Endothelial cell of umbilical vein (primary cell): ENCODE results near the gene PDE4B. TPM values are rescaled to one million over a fixed set of nuclear protein-coding genes. Genes with fewer than 3 reads are reported as not detected.

Experiments used
- BruUV-seq: library from RNA; stranded (reverse); fragments of 400-500 nt; replicated peaks from 2 replicates; lab custom pipeline; 2021; lab: Mats Ljungman, UMichigan
- CTCF ChIA-PET: fragments of 300-600, 350-600 bp; sonication (Branson Sonifier 250); formaldehyde crosslinking; loops from one replicate; lab custom pipeline; 2021; ENCODE audit warnings: antibody characterized with exemption, inconsistent platforms; lab: Charles Lee
- POLR2A ChIA-PET: fragments of 300-600, 350-600 bp; sonication (Branson Sonifier 250); formaldehyde crosslinking; loops from one replicate; lab custom pipeline; 2021; ENCODE audit warnings: antibody characterized with exemption, inconsistent platforms; lab: Charles Lee
- DNase-seq: peaks from one replicate; pipeline ENCODE4 v3.0.0-alpha.2; 2011; ENCODE audit warnings: low read depth, low spot score
- FAIRE-seq: peaks from 2 replicates; lab custom pipeline; 2011; peaks lifted over from hg19 to GRCh38; lab: Jason Lieb, UNC
- H2AFZ ChIP-seq: 2 replicates; pipeline ENCODE4 v1.6.0; 2012; ENCODE audit warnings: low read depth, low read length, control low read depth, inconsistent platforms
- H3K27ac ChIP-seq: 2 replicates; pipeline ENCODE4 v1.5.1; 2011; ENCODE audit warnings: low read depth, mild to moderate bottlenecking, control low read depth, low read length, moderate library complexity; ENCODE audit not compliant: insufficient read depth
- H3K27me3 ChIP-seq, 2 experiments: 2 replicates each; pipeline versions ENCODE4 v1.6.0 to v1.6.1; 2011; ENCODE audit warnings: low read length in 2 of 2, mixed read lengths in 1 of 2; ENCODE audit not compliant: control insufficient read depth in 2 of 2, insufficient read depth in 2 of 2
- H3K36me3 ChIP-seq, 2 experiments: 2 replicates in 1 of 2; 3 replicates in 1 of 2; pipeline ENCODE4 v1.5.1; 2011; ENCODE audit warnings: low read length in 2 of 2, mild to moderate bottlenecking in 1 of 2, moderate library complexity in 1 of 2; ENCODE audit not compliant: control insufficient read depth in 2 of 2, insufficient read depth in 2 of 2; ENCODE audit errors: extremely low read depth in 1 of 2
- H3K4me1 ChIP-seq: 3 replicates; pipeline ENCODE4 v1.5.1; 2011; ENCODE audit warnings: mild to moderate bottlenecking, low read length; ENCODE audit not compliant: control insufficient read depth, insufficient read depth; ENCODE audit errors: extremely low read depth
- H3K4me2 ChIP-seq: 2 replicates; pipeline ENCODE4 v1.6.1; 2011; ENCODE audit warnings: low read length, control low read depth, mixed read lengths; ENCODE audit not compliant: insufficient read depth
- H3K4me3 ChIP-seq, 3 experiments: fragments of 200-600 bp in 1 of 3; sonication (generic), shearing (Covaris generic) in 1 of 3; replicated peaks in 1 of 3; 2 replicates each; pipeline ENCODE4 v1.5.1; 2011 to 2016; ENCODE audit warnings: control low read depth in 3 of 3, low read length in 3 of 3, mild to moderate bottlenecking in 2 of 3, inconsistent platforms in 1 of 3, low read depth in 1 of 3, moderate library complexity in 1 of 3; ENCODE audit not compliant: insufficient read depth in 1 of 3
- H3K79me2 ChIP-seq: 2 replicates; pipeline ENCODE4 v1.6.0; 2012; ENCODE audit warnings: low read length, inconsistent platforms; ENCODE audit not compliant: control insufficient read depth, insufficient read depth
- H3K9ac ChIP-seq: replicated peaks from 2 replicates; pipeline ENCODE3; 2011; ENCODE audit warnings: low read length, control low read depth; ENCODE audit not compliant: insufficient read depth; ENCODE audit errors: extremely low read depth
- H3K9me1 ChIP-seq: replicated peaks from 3 replicates; pipeline ENCODE4 v1.6.0; 2011; ENCODE audit warnings: mild to moderate bottlenecking, low read length; ENCODE audit not compliant: control insufficient read depth, insufficient read depth; ENCODE audit errors: extremely low read depth
- H3K9me3 ChIP-seq: replicated peaks from 2 replicates; pipeline ENCODE4 v1.5.1; 2012; ENCODE audit warnings: low read length, inconsistent platforms; ENCODE audit not compliant: control insufficient read depth, insufficient read depth
- H4K20me1 ChIP-seq: replicated peaks from 2 replicates; pipeline ENCODE3; 2011; ENCODE audit warnings: mild to moderate bottlenecking, low read length; ENCODE audit not compliant: control insufficient read depth, insufficient read depth; ENCODE audit errors: extremely low read depth
- EZH2 ChIP-seq: IDR thresholded peaks from 2 replicates; pipeline ENCODE4 v1.6.1; 2012; ENCODE audit warnings: borderline replicate concordance, low read depth, mild to moderate bottlenecking, moderate library complexity, low read length, inconsistent platforms; ENCODE audit not compliant: severe bottlenecking
- FOS ChIP-seq: IDR thresholded peaks from 2 replicates; pipeline ENCODE4 v1.6.1; 2011; ENCODE audit warnings: mild to moderate bottlenecking, low read length, moderate library complexity, borderline replicate concordance; ENCODE audit not compliant: insufficient read depth
- GATA2 ChIP-seq: IDR thresholded peaks from 2 replicates; pipeline ENCODE4 v1.7.0; 2011; ENCODE audit warnings: low read depth, mild to moderate bottlenecking, moderate library complexity, mixed read lengths, low read length; ENCODE audit not compliant: insufficient read length, insufficient read depth
- JUN ChIP-seq: IDR thresholded peaks from 2 replicates; pipeline ENCODE4 v1.6.1; 2011; ENCODE audit warnings: borderline replicate concordance, low read depth; ENCODE audit not compliant: insufficient read length, insufficient read depth
- MYC ChIP-seq: IDR thresholded peaks from one replicate; pipeline ENCODE4 v1.6.1; 2011; ENCODE audit warnings: mild to moderate bottlenecking, low read depth, low read length
- POLR2A ChIP-seq: IDR thresholded peaks from 2 replicates; pipeline ENCODE4 v1.6.1; 2012; ENCODE audit warnings: low read depth, mild to moderate bottlenecking, control low read depth, low read length
- POLR2AphosphoS5 ChIP-seq: IDR thresholded peaks from 2 replicates; pipeline ENCODE4 v1.6.1; 2012; ENCODE audit warnings: low read depth, mild to moderate bottlenecking, control low read depth, low read length, moderate library complexity; ENCODE audit not compliant: insufficient read depth
- dilution Hi-C: fragments of 300-500 bp; cut with MboI; formaldehyde crosslinking; loops from one replicate; pipeline ENCODE4 v1.15.0; 2019; ENCODE audit warnings: low sequenced_read_pairs; ENCODE audit not compliant: extremely low pct_ligation_motif_present
- intact Hi-C: fragments of 100-400 bp; cut with micrococcal nuclease; formaldehyde crosslinking; loops from one replicate; pipeline ENCODE4 v1.10.0; 2022
- polyA plus RNA-seq, 4 experiments: library from polyadenylated mRNA; depleted of rRNA in 3 of 4; stranded (reverse) in 3 of 4; unstranded in 1 of 4; fragments of >200 nt; gene quantifications; 2 replicates each; pipeline versions ENCODE4 v1.2.1 to v1.2.3, GENCODE V29; 2011 to 2012; ENCODE audit warnings: missing spikeins in 1 of 4
- total RNA-seq: library from RNA; stranded (reverse); gene quantifications from 2 replicates; pipeline ENCODE4 v1.2.3, GENCODE V29; 2021
- TF ChIP-seq, protein P1 (sequence below), 2 donors: IDR thresholded peaks; 1 replicate in 1 of 2; 2 replicates in 1 of 2; pipeline ENCODE4 v1.5.1; 2011; ENCODE audit warnings: low read length in 2 of 2, mild to moderate bottlenecking in 2 of 2, moderate library complexity in 2 of 2, control low read depth in 1 of 2, inconsistent platforms in 1 of 2, low read depth in 1 of 2; ENCODE audit not compliant: insufficient read depth in 1 of 2; ENCODE audit errors: extremely low read depth in 1 of 2
- TF ChIP-seq, protein P2 (sequence below): IDR thresholded peaks from 2 replicates; pipeline ENCODE4 v1.6.1; 2011; ENCODE audit not compliant: insufficient read depth, insufficient read length

Gene PDE4B
- total and polyA plus RNA-seq, 2 donors (not counting 3 experiments of a cell fraction or from before 2014, with no cell fraction given), result 63.5 to 69.8 TPM

DNA sequence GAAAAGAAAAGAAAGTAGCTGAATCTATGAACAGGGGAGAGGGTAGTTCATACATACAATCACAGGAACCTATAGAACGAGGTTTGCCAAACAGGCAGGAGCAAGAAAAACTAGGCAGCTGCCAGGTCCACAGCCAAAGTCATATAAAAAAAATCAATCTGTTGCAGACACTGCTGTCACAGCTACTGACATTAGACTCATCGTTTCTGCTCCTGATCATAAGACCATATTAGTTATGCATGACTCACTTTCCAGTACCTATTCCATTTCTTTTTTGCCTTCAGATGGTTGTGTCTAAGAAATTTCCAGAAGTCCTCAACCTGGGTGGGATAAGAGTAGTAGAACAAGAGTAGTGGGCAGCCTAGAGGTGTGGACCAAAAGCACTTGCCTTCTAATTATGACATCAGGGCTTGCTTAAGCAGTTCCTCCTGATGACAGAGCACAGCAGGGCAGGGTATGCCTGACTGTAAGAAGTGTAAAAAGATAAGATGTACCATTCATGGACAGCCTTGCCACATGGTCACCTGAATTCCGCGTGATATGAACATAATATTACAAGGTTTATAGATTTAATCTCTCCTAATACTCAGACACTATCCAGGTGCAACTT, 418.0 kb downstream of the PDE4B start:
- H4K20me1 ChIP-seq, result no peaks in the 10 kb centered on the region
- peaks cover 0 to 2% of the 10 kb centered on the region in 2 experiments for H3K27me3 ChIP-seq
- H3K9me1 ChIP-seq, result no peaks in the 10 kb centered on the region
- no peak overlapping the region for H3K4me3 ChIP-seq
- H3K79me2 ChIP-seq, result no peaks in the 10 kb centered on the region
- no TSS peak for BruUV-seq
- CTCF ChIA-PET, result interaction anchor here (1.0 kb wide), 1 partner anchor 11 kb away, joined by 3 read pairs; no protein-coding TSS in a partner anchor
- H3K4me2 ChIP-seq, result no peak overlapping the region
- H3K4me1 ChIP-seq, result no peaks in the 10 kb centered on the region
- FAIRE-seq, result no peak
- no peak overlapping the region for H3K9ac ChIP-seq
- POLR2A ChIA-PET, result interaction anchor here (0.7 kb wide), 1 partner anchor 454 kb away, joined by 10 read pairs; no protein-coding TSS in a partner anchor
- no peaks in the 10 kb centered on the region for H3K36me3 ChIP-seq
- DNase-seq, result no peak
- no peaks in the 10 kb centered on the region for H3K9me3 ChIP-seq
- dilution Hi-C loops, result no loop called here
- no peak overlapping the region for H2AFZ ChIP-seq
- no peak for TF ChIP-seq JUN
- TF ChIP-seq, protein P1, sequence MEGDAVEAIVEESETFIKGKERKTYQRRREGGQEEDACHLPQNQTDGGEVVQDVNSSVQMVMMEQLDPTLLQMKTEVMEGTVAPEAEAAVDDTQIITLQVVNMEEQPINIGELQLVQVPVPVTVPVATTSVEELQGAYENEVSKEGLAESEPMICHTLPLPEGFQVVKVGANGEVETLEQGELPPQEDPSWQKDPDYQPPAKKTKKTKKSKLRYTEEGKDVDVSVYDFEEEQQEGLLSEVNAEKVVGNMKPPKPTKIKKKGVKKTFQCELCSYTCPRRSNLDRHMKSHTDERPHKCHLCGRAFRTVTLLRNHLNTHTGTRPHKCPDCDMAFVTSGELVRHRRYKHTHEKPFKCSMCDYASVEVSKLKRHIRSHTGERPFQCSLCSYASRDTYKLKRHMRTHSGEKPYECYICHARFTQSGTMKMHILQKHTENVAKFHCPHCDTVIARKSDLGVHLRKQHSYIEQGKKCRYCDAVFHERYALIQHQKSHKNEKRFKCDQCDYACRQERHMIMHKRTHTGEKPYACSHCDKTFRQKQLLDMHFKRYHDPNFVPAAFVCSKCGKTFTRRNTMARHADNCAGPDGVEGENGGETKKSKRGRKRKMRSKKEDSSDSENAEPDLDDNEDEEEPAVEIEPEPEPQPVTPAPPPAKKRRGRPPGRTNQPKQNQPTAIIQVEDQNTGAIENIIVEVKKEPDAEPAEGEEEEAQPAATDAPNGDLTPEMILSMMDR (IDR thresholded peaks at IDR 0.05; ENCODE audit: extremely low read depth in 1 of 2, insufficient read depth in 1 of 2, low read depth in 1 of 2, low read length in 2 of 2), result no peak
- no peak for TF ChIP-seq POLR2AphosphoS5
- TF ChIP-seq GATA2, result no peak
- TF ChIP-seq, protein P2, sequence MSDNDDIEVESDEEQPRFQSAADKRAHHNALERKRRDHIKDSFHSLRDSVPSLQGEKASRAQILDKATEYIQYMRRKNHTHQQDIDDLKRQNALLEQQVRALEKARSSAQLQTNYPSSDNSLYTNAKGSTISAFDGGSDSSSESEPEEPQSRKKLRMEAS, result no peak
- no peak for TF ChIP-seq MYC
- TF ChIP-seq POLR2A, result no peak
- no peak for TF ChIP-seq FOS
- TF ChIP-seq EZH2, result no peak
- intact Hi-C loops, result no loop called here
- no peak overlapping the region for H3K27ac ChIP-seq
